SK-N-SH (cell line): Measurements from ENCODE around the gene UAP1L1. TPM values are rescaled to one million over a fixed set of nuclear protein-coding genes. Genes with fewer than 3 reads are reported as not detected.
A peak's percentile ranks its signal among the peaks of the same experiment; 100 is the strongest.

Experiments used
- CTCF ChIA-PET: fragments of 300-600, 350-600 bp; formaldehyde crosslinking; extraction: SDS; loops from one replicate; lab custom pipeline; 2021; lab: Yijun Ruan, JAX
- POLR2A ChIA-PET: fragments of 350-600 bp; sonication (Branson Sonifier 250); formaldehyde crosslinking; extraction: SDS; loops from one replicate; lab custom pipeline; 2020; ENCODE audit warnings: antibody characterized with exemption, inconsistent platforms; lab: Yijun Ruan, JAX
- DNase-seq: peaks from one replicate; pipeline ENCODE4 v3.0.0; 2012
- H2AFZ ChIP-seq: fragments of 200-600 bp; sonication (generic); 2 replicates; pipeline ENCODE4 v1.8.1; 2016; ENCODE audit warnings: antibody characterized with exemption, mild to moderate bottlenecking, low read depth
- H3F3A ChIP-seq: fragments of 200-600 bp; sonication (generic); replicated peaks from 2 replicates; pipeline ENCODE3; 2016; ENCODE audit warnings: antibody characterized with exemption, mild to moderate bottlenecking; ENCODE audit not compliant: insufficient read depth
- H3K27ac ChIP-seq, 2 experiments: fragments of 200-500 bp in 1 of 2; fragments of 200-600 bp in 1 of 2; sonication (Bioruptor generic) in 1 of 2; sonication (generic), shearing (Covaris generic) in 1 of 2; 2 replicates each; pipeline versions ENCODE4 v1.5.1 to v1.6.1; 2014 to 2016; ENCODE audit warnings: low read depth in 2 of 2, inconsistent platforms in 1 of 2, low read length in 1 of 2, mild to moderate bottlenecking in 1 of 2, mixed read lengths in 1 of 2
- H3K27me3 ChIP-seq: fragments of 200-600 bp; sonication (generic), shearing (Covaris generic); 2 replicates; pipeline ENCODE4 v1.6.1; 2016; ENCODE audit warnings: mixed run types; ENCODE audit not compliant: insufficient read depth
- H3K36me3 ChIP-seq, 2 experiments: fragments of 200-500 bp in 1 of 2; fragments of 200-600 bp in 1 of 2; sonication (Bioruptor generic) in 1 of 2; sonication (generic) in 1 of 2; replicated peaks in 1 of 2; 2 replicates each; pipeline versions ENCODE3 to v1.5.1; 2014 to 2016; ENCODE audit warnings: low read length in 1 of 2, mild to moderate bottlenecking in 1 of 2; ENCODE audit not compliant: insufficient read depth in 2 of 2, control insufficient read depth in 1 of 2
- H3K4me1 ChIP-seq, 2 experiments: fragments of 200-500 bp in 1 of 2; fragments of 200-600 bp in 1 of 2; sonication (Bioruptor generic) in 1 of 2; sonication (generic), shearing (Covaris generic) in 1 of 2; 2 replicates each; pipeline versions ENCODE4 v1.5.1 to v1.6.1; 2014 to 2016; ENCODE audit warnings: low read depth in 1 of 2, low read length in 1 of 2, mixed run types in 1 of 2; ENCODE audit not compliant: insufficient read depth in 2 of 2, control insufficient read depth in 1 of 2
- H3K4me2 ChIP-seq: fragments of 200-600 bp; sonication (generic), shearing (Covaris generic); 2 replicates; pipeline ENCODE4 v1.6.1; 2017; ENCODE audit warnings: mixed run types
- H3K4me3 ChIP-seq, 2 experiments: fragments of 200-500 bp in 1 of 2; fragments of 200-600 bp in 1 of 2; sonication (Bioruptor generic) in 1 of 2; sonication (generic), shearing (Covaris generic) in 1 of 2; 2 replicates each; pipeline versions ENCODE4 v1.5.1 to v1.8.1; 2014 to 2016; ENCODE audit warnings: low read depth in 2 of 2, inconsistent platforms in 1 of 2, low read length in 1 of 2, mild to moderate bottlenecking in 1 of 2, mixed read lengths in 1 of 2, moderate library complexity in 1 of 2
- H3K79me2 ChIP-seq: fragments of 200-600 bp; sonication (generic); 2 replicates; pipeline ENCODE4 v1.8.1; 2017; ENCODE audit warnings: mild to moderate bottlenecking; ENCODE audit not compliant: insufficient read depth
- H3K9ac ChIP-seq: fragments of 200-600 bp; sonication (generic); 2 replicates; pipeline ENCODE4 v1.6.1; 2017; ENCODE audit warnings: mixed run types
- H3K9me2 ChIP-seq: fragments of 200-600 bp; sonication (generic); 2 replicates; pipeline ENCODE4 v1.6.1; 2017; ENCODE audit warnings: mixed run types
- H3K9me3 ChIP-seq: fragments of 200-600 bp; sonication (generic); 2 replicates; pipeline ENCODE4 v1.6.1; 2017; ENCODE audit warnings: mixed run types, mild to moderate bottlenecking, moderate library complexity
- H4K20me1 ChIP-seq: fragments of 200-600 bp; sonication (generic); 2 replicates; pipeline ENCODE4 v1.6.1; 2017; ENCODE audit warnings: mild to moderate bottlenecking, mixed run types; ENCODE audit not compliant: insufficient read depth
- CHD2 ChIP-seq: fragments of 150-350 bp; IDR thresholded peaks from 2 replicates; pipeline ENCODE4 v1.6.1; 2018; ENCODE audit warnings: low read length; ENCODE audit not compliant: partially characterized antibody
- EP300 ChIP-seq, 2 experiments: IDR thresholded peaks; 2 replicates each; pipeline versions ENCODE4 v1.4.0 to v1.6.1; 2012; ENCODE audit warnings: borderline replicate concordance in 1 of 2, low read depth in 1 of 2, low read length in 1 of 2
- FOSL2 ChIP-seq: IDR thresholded peaks from 2 replicates; pipeline ENCODE4 v1.4.0; 2012; ENCODE audit warnings: low read depth, mild to moderate bottlenecking, moderate library complexity, borderline replicate concordance
- GABPA ChIP-seq: IDR thresholded peaks from 2 replicates; pipeline ENCODE4 v1.4.0; 2012; ENCODE audit warnings: low read depth, mild to moderate bottlenecking
- GATA2 ChIP-seq: sonication (generic); formaldehyde crosslinking; IDR thresholded peaks from 2 replicates; pipeline ENCODE4 v1.5.0; 2020; ENCODE audit warnings: mild to moderate bottlenecking, missing genetic modification reagents
- MEF2A ChIP-seq: IDR thresholded peaks from 2 replicates; pipeline ENCODE4 v1.4.0; 2012; ENCODE audit warnings: low read depth, borderline replicate concordance
- MXI1 ChIP-seq: IDR thresholded peaks from 2 replicates; pipeline ENCODE4 v1.6.1; 2012; ENCODE audit warnings: mild to moderate bottlenecking, low read depth, low read length, improper control_type of control experiment
- NFIC ChIP-seq: IDR thresholded peaks from 2 replicates; pipeline ENCODE4 v1.4.0; 2012; ENCODE audit warnings: borderline replicate concordance
- NRF1 ChIP-seq: IDR thresholded peaks from 2 replicates; pipeline ENCODE4 v1.6.1; 2012; ENCODE audit warnings: low read depth, mild to moderate bottlenecking, low read length
- POLR2AphosphoS5 ChIP-seq: IDR thresholded peaks from 2 replicates; pipeline ENCODE4 v1.6.1; 2012; ENCODE audit warnings: low read depth, low read length
- RAD21 ChIP-seq: IDR thresholded peaks from 2 replicates; pipeline ENCODE4 v1.6.1; 2012; ENCODE audit warnings: mild to moderate bottlenecking, low read length
- RCOR1 ChIP-seq: fragments of 150-350 bp; IDR thresholded peaks from 2 replicates; pipeline ENCODE4 v1.6.1; 2017; ENCODE audit warnings: antibody characterized with exemption, low read length
- REST ChIP-seq: IDR thresholded peaks from 2 replicates; pipeline ENCODE4 v1.6.1; 2012; ENCODE audit warnings: mild to moderate bottlenecking, low read depth, low read length, moderate library complexity
- RFX5 ChIP-seq: IDR thresholded peaks from 2 replicates; pipeline ENCODE4 v1.6.1; 2012; ENCODE audit warnings: mild to moderate bottlenecking, improper control_type of control experiment, low read length
- RXRA ChIP-seq: IDR thresholded peaks from 2 replicates; pipeline ENCODE4 v1.4.0; 2012; ENCODE audit warnings: low read depth, mild to moderate bottlenecking, borderline replicate concordance
- TCF12 ChIP-seq: IDR thresholded peaks from 2 replicates; pipeline ENCODE4 v1.4.0; 2012
- TEAD4 ChIP-seq: IDR thresholded peaks from 2 replicates; pipeline ENCODE4 v1.4.0; 2012; ENCODE audit warnings: mild to moderate bottlenecking, borderline replicate concordance; ENCODE audit not compliant: insufficient read depth
- USF2 ChIP-seq: fragments of 150-350 bp; IDR thresholded peaks from 2 replicates; pipeline ENCODE4 v1.6.1; 2017; ENCODE audit warnings: antibody characterized with exemption, low read length, low read depth, borderline replicate concordance
- ZBTB33 ChIP-seq: IDR thresholded peaks from 2 replicates; pipeline ENCODE4 v1.4.0; 2012; ENCODE audit warnings: low read depth, borderline replicate concordance
- WGBS: methylation state at CpG from one replicate; pipeline ENCODE4 v1.1.6; 2017; ENCODE audit warnings: low lambda C conversion rate; 5-methylcytosine and 5-hydroxymethylcytosine counted together
- polyA plus RNA-seq, 3 experiments: library from polyadenylated mRNA; depleted of rRNA; stranded (reverse); fragments of >200 nt; gene quantifications; 2 replicates each; pipeline ENCODE4 v1.2.3, GENCODE V29; 2012
- TF ChIP-seq, protein P1 (sequence below): IDR thresholded peaks from 2 replicates; pipeline ENCODE4 v1.4.0; 2012; ENCODE audit warnings: low read depth
- TF ChIP-seq, protein P2 (sequence below): IDR thresholded peaks from 2 replicates; pipeline ENCODE4 v1.4.0; 2012; ENCODE audit warnings: low read depth, borderline replicate concordance

The UAP1L1 gene
- polyA plus RNA-seq, 1 of the 3 experiments (the other 2 are of a cell fraction) = 5.6 TPM

GRCh38 chr9:137053944-137054931 lies 23.1 kb upstream of the UAP1L1 start, which contains the start of gene ENTPD2 (continued):
- TF ChIP-seq CHD2 (no peak), ZBTB33 (no peak), RCOR1 (no peak), GABPA (no peak), FOSL2 (no peak)

- no peaks in the 10 kb centered on the region for H3F3A ChIP-seq
- no peak for DNase-seq
- H3K27ac ChIP-seq = peak overlapping the region; percentile 32 to 96; a peak in 3 of 4 replicates
- no peak overlapping the region for H3K4me3 ChIP-seq
- H3K9ac ChIP-seq = no peak overlapping the region
- no peak overlapping the region for H2AFZ ChIP-seq
- no peaks in the 10 kb centered on the region for H3K9me2 ChIP-seq
- no peaks in the 10 kb centered on the region for H3K79me2 ChIP-seq
- H3K27me3 ChIP-seq = no peaks in the 10 kb centered on the region
- H3K4me2 ChIP-seq = peak overlapping the region; percentile 71; the same call in 1 of the 2 replicates
- H3K4me1 ChIP-seq = peaks cover 0 to 29% of the 10 kb centered on the region in 2 experiments; a peak in 2 of 4 replicates
- TF ChIP-seq, protein P1, sequence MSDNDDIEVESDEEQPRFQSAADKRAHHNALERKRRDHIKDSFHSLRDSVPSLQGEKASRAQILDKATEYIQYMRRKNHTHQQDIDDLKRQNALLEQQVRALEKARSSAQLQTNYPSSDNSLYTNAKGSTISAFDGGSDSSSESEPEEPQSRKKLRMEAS = no peak
- TF ChIP-seq GATA2 (CRISPR knock-in tag) = no peak
- TF ChIP-seq TEAD4 = no peak
- no peak for TF ChIP-seq EP300 (IDR thresholded peaks at IDR 0.05; ENCODE audit: borderline replicate concordance in 1 of 2, low read depth in 1 of 2, low read length in 1 of 2)
- TF ChIP-seq RXRA = no peak
- no peak for TF ChIP-seq MEF2A
- no peak for TF ChIP-seq USF2
- no peak for TF ChIP-seq MXI1
- TF ChIP-seq NFIC = no peak
- no peak for TF ChIP-seq RFX5
- TF ChIP-seq, protein P2, sequence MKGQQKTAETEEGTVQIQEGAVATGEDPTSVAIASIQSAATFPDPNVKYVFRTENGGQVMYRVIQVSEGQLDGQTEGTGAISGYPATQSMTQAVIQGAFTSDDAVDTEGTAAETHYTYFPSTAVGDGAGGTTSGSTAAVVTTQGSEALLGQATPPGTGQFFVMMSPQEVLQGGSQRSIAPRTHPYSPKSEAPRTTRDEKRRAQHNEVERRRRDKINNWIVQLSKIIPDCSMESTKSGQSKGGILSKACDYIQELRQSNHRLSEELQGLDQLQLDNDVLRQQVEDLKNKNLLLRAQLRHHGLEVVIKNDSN = no peak
- no peak for TF ChIP-seq GABPA
- no peak for TF ChIP-seq REST
- no peak for TF ChIP-seq NRF1
- TF ChIP-seq POLR2AphosphoS5 = no peak
- TF ChIP-seq CHD2 = no peak
- no peak for TF ChIP-seq RAD21
- no peak for TF ChIP-seq TCF12
- 83% methylated on average over 6 of the region's 17 CpGs for WGBS
- H3K36me3 ChIP-seq = no peaks in the 10 kb centered on the region
- H3K9me3 ChIP-seq = no peaks in the 10 kb centered on the region
- H4K20me1 ChIP-seq = no peaks in the 10 kb centered on the region
- ChIA-PET POLR2A (interaction anchor here (0.8 to 1.8 kb wide), 12 partner anchors 8 to 247 kb away, joined by 3 to 17 read pairs (median 6); partner anchors contain the start of genes DPP7, GRIN1, NPDC1 and NRARP), CTCF (interaction anchor here (1.1 to 19.8 kb wide), 9 partner anchors 8 to 267 kb away, joined by 3 to 803 read pairs (median 9); partner anchors contain the start of genes NPDC1, SAPCD2 and UAP1L1)
Measured at GRCh38 chr9:137054932-137055384, 22.4 kb upstream of the UAP1L1 start.
